Neural cell (in vitro differentiated cells): Measurements from ENCODE around the gene ALX3.

Source experiments
- EZH2 ChIP-seq: fragments of 200-600, 300-800 bp; shearing (Covaris generic), sonication (generic); IDR thresholded peaks from 2 replicates; pipeline ENCODE4 v1.6.1; 2014; ENCODE audit warnings: antibody characterized with exemption, low read length, borderline replicate concordance, mild to moderate bottlenecking; ENCODE audit not compliant: insufficient read depth, poor library complexity, severe bottlenecking
- POLR2AphosphoS5 ChIP-seq: IDR thresholded peaks from 2 replicates; pipeline ENCODE4 v1.6.1; 2012

DNA sequence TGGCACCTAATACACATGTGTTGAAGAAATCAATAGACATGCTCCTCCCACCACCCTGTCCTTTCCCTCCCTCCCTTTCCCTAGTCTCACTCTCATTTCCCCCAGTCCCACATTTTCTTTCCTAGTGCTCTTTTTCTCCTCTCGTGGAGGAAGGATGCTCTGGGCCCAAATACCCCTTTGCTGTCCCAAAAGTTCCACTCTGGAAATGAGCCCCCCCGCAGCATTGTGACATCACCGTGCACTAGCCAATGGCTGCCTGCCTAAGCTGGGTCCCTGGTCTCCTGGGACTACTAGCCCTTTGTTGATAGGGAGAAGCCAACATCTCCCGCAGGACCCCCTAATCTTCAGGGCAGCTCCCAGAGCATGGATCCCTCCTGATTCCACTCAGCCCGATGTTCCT is 41.7 kb upstream of the ALX3 start, which contains the start of gene UBL4B:
- TF ChIP-seq EZH2 (no peak), POLR2AphosphoS5 (no peak)
